Occipital lobe (tissue), 2 donors: ENCODE measurements around the gene IQCF5. TPM values are rescaled to one million over a fixed set of nuclear protein-coding genes. Genes with fewer than 3 reads are reported as not detected.
"Not testable (repeated sequence)": the region's sequence is repeated elsewhere in the genome, so short reads cannot be mapped to it uniquely, and the experiment has no call there.

ENCODE experiments used
- DNase-seq: peaks from one replicate; lab custom pipeline; 2025; lab: John Stamatoyannopoulos, UW
- total RNA-seq: library from RNA; depleted of rRNA; stranded (reverse); fragments of >200 nt; gene quantifications from one replicate; pipeline ENCODE4 v1.2.3, GENCODE V29; 2014

The IQCF5 gene
- not detected for total RNA-seq

- no peak for DNase-seq
These were observed at the start of gene IQCF5 for GRCh38 chr3:51875501-51875900. IQCF5 (minus strand) TSS chr3:51875601; CDS start chr3:51875531, 70 bp downstream.

DNA sequence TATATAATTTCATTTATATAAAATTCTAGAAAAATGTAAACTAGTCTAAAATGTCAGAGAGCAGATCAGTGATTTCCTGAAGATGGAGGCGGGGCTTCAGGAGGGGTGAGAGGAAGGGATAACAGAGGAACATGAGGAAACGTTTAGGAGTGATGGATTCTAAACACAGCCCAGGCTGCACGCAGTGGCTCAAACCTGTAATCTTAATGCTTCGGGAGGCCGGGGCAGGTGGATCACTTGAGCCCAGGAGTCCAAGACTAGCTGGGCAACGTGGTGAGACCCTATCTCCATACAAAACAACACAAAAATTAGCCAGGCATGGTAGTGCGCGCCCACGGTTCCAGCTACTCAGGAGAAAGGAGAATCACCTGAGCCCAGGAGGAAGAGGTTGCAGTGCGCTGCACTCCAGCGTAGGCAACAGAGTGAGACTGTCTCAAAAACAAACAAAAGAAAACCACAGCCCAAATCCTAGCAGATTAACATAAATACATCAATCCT is 45.7 kb upstream of the IQCF5 start:
- no peak for DNase-seq

DNA sequence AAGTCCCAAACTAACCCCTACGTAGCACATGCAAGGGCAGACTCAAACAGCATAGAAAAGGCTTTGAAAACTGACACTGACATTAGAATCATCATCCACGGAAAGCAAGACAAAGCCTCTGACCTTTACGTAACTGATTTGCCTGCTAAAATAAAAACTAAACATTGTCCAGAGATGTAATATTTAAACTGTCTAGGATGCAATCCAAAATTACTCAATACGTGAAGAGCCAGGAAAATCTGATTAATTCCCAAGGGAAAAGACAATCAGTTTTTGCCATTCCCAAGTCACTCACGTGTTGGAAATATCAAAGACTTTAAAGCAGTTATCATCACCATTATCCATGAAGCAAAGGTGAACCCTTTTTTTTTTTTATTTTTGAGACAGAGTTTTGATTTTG is 41.0 kb upstream of the IQCF5 start:
- no peak for DNase-seq

- DNase-seq, result no peak
These were observed 32.6 kb upstream of the IQCF5 start for GRCh38 chr3:51908026-51908425.

DNA sequence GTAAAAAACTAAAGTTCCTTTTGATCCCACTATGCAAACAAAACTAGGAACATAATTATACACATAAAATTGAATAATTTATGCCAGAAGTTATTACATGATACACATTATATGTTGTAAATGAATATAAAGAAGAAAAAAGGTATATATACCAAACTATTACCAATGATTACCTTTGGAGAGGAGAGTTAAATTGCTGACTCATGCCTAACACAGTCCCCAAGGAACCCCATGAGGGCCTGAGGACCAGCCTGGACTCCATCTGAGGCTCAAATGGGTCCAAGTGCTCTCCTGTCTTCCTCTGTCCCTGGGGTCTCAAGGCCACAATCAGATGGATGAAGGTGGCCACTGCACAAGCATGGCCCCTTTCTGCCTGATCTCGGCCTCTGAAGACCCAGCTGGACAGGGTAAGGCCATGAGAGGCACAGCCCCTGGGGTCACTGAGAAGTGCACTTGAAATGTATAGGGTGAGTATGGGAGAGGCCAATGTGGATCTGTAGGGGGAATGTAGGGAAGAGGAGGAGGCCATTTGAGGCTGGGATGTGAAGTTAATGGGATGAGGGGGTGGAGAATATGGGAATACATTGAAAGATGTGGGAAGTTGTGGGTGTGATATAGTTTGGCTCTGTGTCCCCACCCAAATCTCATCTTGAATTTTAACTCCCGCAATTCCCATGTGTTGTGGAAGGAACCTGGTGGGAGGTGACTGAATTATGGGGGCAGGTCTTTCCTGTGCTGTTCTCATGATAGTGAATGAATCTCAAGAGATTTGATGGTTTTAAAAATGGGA is 28.8 kb upstream of the IQCF5 start:
- DNase-seq, result no peak

GRCh38 chr3:51902361-51902760 is 27.0 kb upstream of the IQCF5 start:
- DNase-seq, result not testable (repeated sequence)

DNA sequence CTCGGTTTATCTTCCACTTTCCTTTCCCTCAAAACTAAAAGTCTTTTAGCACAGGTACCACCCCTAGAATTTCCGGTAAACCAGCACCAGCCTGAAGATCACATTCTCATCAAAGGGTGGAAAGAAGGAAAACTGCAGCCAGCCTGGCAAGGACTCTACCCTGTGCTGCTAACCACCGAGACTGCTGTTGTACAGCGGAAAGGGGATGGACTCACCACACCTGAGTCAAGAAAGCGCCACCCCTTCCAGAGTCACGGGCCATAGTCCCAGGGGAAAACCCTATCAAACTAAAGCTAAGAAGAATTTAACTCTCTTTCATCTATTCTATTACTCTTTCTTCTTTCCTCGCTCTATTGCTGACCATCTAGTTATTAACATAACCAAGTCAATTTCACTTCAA is 24.6 kb upstream of the IQCF5 start:
- not testable (repeated sequence) for DNase-seq

GRCh38 chr3:51897391-51897790 is 22.0 kb upstream of the IQCF5 start:
- DNase-seq, result no peak

GRCh38 chr3:51896607-51897305 is 21.4 kb upstream of the IQCF5 start:
- DNase-seq, result no peak

- DNase-seq, result no peak
These were observed 19.5 kb upstream of the IQCF5 start for GRCh38 chr3:51894939-51895338.

DNA sequence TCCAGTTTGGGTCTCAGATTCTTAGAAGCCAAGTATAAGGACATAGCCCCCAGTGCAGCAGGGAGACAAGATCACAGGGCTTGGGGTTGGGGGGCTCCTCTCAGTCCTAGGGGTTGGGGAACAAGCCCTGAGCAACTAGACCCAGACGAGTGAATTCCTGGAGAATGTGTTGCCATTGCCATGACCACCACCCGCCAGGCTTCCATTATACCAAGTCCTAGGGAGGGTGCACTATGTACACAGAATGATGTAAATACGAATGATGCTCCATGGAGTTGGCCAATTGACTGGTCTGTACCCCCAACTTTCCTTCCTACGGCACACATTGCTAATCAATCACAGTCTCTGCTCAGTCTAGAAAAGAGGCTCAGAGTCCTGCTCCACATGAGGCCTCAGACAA is 19.0 kb upstream of the IQCF5 start:
- no peak for DNase-seq

DNA sequence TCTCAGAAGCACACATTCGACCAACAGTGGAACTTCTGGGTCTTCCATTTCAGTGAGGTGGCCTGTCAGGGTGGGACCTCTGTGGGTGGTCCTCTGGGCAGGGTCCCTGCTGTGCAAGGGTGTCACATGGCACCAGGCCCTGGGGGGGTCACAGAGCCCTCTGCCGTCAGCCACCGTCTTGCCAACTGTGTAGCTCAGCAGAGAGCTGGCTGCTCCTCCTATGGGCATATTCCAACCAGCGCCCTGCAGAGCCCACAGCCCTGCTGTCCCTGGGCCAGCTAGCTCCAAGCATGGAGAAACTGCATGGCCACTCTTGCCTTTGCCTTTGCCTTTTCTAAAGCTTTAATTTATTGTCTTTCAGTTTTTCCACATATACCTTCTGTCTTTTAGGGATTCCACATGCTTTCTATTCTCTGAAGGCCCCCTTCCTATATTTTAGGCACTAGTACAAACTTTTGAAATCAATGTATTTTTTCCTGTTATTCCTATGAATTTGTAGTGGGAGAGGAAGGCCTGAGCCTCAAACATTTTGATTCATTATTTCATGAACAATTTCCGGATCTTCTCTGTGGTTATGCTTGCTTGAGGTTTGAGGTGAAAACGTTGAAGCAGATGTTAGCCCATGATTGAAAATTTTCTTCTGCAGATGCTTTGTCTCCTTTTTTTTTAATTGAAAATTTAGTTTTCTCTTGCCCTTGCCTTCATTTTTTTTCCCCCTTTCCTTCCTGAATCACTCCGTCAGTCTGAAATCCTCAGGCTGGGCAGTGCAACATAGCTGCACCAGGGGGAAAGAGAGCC is 16.0 kb upstream of the IQCF5 start:
- no peak for DNase-seq

GRCh38 chr3:51888463-51889105 is 13.2 kb upstream of the IQCF5 start:
- DNase-seq, result no peak

DNA sequence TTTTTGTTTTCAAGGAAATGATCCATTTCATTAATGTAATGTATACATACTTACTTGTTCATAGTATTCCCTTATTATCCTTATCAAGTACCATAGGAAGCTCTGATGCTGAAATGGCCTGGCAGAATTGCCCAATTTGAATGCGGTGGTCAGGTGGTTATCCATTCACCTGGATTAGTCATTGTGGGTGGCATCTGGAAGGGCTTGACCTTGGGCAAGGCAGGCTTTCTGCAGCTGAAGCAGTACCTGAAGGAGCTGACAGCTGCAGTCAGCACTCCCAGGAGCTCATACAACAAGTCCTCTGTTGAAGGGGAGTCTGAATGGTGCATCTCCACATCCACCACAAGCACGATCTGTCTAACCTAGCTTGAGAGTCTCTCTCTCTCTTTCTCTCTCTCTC is 12.2 kb upstream of the IQCF5 start:
- DNase-seq, result no peak

- DNase-seq, result no peak
These were observed 11.0 kb upstream of the IQCF5 start for GRCh38 chr3:51886447-51886846.

- DNase-seq, result no peak
These were observed 4.5 kb upstream of the IQCF5 start for GRCh38 chr3:51879937-51880336.

DNA sequence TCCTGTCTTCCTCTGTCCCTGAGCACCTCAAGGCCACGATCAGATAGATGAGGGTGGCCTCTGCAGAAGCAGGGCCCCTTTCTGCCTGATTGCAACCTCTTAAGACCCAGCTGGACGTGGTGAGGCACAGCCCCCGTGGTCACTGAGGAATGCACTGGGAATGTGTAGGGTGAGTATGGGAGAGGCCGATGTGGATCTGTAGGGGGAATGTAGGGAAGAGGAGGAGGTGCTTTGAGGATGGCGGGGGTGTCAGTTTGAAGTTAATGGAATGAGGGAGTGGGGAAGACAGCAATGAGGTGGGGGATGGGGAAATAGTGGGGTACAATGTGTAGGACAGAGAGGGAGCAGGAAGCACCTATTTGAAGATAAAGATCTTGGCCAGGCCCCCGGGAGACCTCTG is 785 bp upstream of the IQCF5 start:
- DNase-seq, result no peak

DNA sequence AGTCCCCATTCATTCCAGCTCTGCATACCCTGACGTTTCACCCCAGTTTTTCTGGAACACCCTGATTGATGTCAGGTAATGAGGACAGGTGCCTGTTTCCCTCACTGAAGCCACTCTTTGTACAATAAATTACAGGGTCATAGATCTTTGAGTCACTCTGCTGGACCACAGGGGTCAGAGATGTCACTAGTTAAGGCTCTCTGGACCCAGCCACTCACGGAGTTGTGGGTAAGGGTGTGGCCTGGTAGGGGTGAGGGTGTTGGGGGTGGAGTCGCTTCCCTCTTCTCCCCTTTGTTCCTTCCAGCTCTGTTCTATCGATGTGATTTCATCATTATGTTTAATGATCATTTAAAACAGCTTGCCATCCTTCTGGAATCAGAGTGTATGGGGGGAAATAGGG is 512 bp downstream of the IQCF5 start:
- DNase-seq, result no peak

DNA sequence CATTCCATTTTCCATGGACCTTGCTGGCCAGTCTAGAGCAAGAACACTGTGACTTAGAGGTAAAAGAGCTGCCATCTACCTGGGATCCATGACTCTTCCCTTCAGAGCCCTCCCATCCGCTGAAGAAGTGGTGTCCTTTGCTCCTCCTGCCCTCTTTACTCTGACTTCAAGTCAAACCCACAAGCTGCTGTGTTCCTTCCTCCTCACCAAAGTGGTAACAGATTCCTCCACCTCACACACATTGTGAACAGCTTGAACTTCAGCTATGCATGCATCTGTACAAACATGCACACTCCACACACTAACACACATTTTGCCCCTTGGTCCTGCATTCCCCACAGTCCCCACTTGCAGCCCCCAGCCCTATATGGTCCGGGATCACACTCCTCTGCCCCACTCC is 990 bp downstream of the IQCF5 start:
- DNase-seq, result no peak

DNA sequence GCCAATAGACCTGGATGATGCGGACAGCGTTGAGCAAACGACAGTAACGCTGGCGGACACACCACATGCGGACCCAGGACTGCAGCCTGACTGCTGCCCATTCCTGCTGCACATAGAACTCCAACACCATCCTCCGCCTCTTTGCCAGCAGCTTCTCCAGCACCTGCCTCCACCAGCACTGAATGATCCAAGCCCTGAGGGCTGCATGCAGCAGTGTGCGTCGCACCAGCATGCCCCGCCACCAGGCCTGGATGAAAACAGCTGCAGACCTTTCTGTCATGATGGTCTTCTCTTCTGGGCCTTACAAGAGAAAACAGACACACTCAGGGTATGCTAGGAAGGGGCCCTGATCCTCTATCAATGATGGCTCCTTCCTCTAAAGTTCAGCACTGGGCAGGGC is 1.5 kb downstream of the IQCF5 start:
- no peak for DNase-seq

- DNase-seq, result no peak
These were observed 2.1 kb downstream of the IQCF5 start for GRCh38 chr3:51873253-51873766.
